SU-DHL-6 (cell line): ENCODE results near the gene ELP5.

Source experiments
- H2AFZ ChIP-seq: fragments of 200-600 bp; sonication (generic); 2 replicates; pipeline ENCODE4 v1.6.1; 2014; ENCODE audit warnings: low read depth, mild to moderate bottlenecking, moderate library complexity, mixed read lengths, antibody characterized with exemption, low read length; ENCODE audit not compliant: severe bottlenecking
- H3F3A ChIP-seq: fragments of 200-600 bp; shearing (Covaris generic); 2 replicates; pipeline ENCODE4 v1.6.0; 2016; ENCODE audit warnings: antibody characterized with exemption, mild to moderate bottlenecking; ENCODE audit not compliant: insufficient read depth
- H3K27ac ChIP-seq: fragments of 200-600 bp; sonication (generic); 2 replicates; pipeline ENCODE4 v1.5.1; 2016; ENCODE audit warnings: low read depth, mild to moderate bottlenecking, low read length, moderate library complexity, mixed read lengths
- H3K27me3 ChIP-seq: fragments of 200-600 bp; sonication (generic), shearing (Covaris generic); 2 replicates; pipeline ENCODE4 v1.6.0; 2014; ENCODE audit warnings: mild to moderate bottlenecking, low read length
- H3K36me3 ChIP-seq: fragments of 200-600 bp; sonication (generic); 2 replicates; pipeline ENCODE4 v1.6.1; 2014; ENCODE audit warnings: mild to moderate bottlenecking, low read length, mixed read lengths
- H3K4me2 ChIP-seq: fragments of 300-600, 200-600 bp; shearing (Covaris generic), sonication (generic); 2 replicates; pipeline ENCODE4 v1.6.0; 2014; ENCODE audit warnings: low read length, low read depth, mild to moderate bottlenecking; ENCODE audit not compliant: poor library complexity, severe bottlenecking
- H3K4me3 ChIP-seq: fragments of 200-600 bp; sonication (generic); 2 replicates; pipeline ENCODE4 v1.5.1; 2014; ENCODE audit warnings: antibody characterized with exemption, low read length, mild to moderate bottlenecking, mixed read lengths; ENCODE audit not compliant: insufficient read depth, poor library complexity, severe bottlenecking
- H3K79me2 ChIP-seq: fragments of 200-600 bp; sonication (generic); 2 replicates; pipeline ENCODE4 v1.6.1; 2014; ENCODE audit warnings: mild to moderate bottlenecking, low read length, moderate library complexity; ENCODE audit not compliant: insufficient read depth
- H3K9ac ChIP-seq: fragments of 200-600 bp; sonication (generic); 2 replicates; pipeline ENCODE4 v1.7.0; 2014; ENCODE audit warnings: mild to moderate bottlenecking, low read length
- H3K9me2 ChIP-seq: fragments of 200-600 bp; sonication (generic); replicated peaks from 2 replicates; pipeline ENCODE4 v1.6.1; 2014; ENCODE audit warnings: low read length; ENCODE audit not compliant: insufficient read depth
- H3K9me3 ChIP-seq: fragments of 200-600 bp; sonication (generic); 2 replicates; pipeline ENCODE4 v1.6.1; 2014; ENCODE audit warnings: low read length, mixed read lengths; ENCODE audit not compliant: insufficient read depth
- H4K20me1 ChIP-seq: fragments of 200-600 bp; sonication (generic); 2 replicates; pipeline ENCODE4 v1.6.1; 2014; ENCODE audit warnings: low read depth, mild to moderate bottlenecking, antibody characterized with exemption, low read length, moderate library complexity, mixed read lengths
- EZH2phosphoT487 ChIP-seq: fragments of 200-600 bp; sonication (generic), shearing (Covaris generic); conservative IDR thresholded peaks from 2 replicates; pipeline ENCODE4 v1.6.1; 2018; ENCODE audit warnings: mild to moderate bottlenecking, antibody characterized with exemption, low read length, moderate library complexity, mixed read lengths
- TF ChIP-seq, protein P1 (sequence below): fragments of 200-600 bp; sonication (generic); IDR thresholded peaks from one replicate; pipeline ENCODE4 v1.5.1; 2017; ENCODE audit warnings: antibody characterized with exemption, mild to moderate bottlenecking, low read length, moderate library complexity; ENCODE audit not compliant: insufficient read depth, poor library complexity, severe bottlenecking

Gene ELP5

DNA sequence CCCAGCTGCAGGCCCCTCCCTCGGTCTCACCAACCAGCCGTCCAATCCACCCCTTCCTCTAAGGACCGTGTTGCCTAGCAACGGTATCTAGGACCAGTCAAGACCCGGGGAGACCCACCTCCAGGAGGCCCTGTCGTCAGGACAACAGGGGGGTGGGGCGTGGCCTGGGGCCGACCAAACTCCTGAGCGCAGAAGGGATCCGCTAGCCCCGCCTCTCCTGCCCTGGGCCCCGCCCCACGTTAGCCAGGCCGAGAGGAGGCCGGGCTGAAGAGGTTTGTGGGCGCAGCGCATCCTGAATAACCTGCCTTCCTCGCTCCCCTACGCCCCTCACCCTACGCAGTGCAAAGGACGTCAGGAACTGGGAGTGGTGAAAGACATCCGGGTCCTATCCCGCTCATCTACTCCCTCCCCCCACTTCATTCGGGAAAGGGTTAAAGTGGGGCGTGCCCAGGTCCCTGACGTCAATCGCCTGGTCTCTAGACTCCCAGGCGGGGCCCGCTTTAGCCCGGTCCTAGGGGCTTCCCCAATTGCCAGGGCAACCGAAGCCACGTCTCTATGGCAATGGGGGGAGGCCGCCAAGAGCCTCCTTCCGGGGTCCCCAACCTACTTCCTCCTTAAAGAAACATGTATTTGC, 47.1 kb upstream of the ELP5 start:
- no peak overlapping the region for H3K27ac ChIP-seq
- peak overlapping the region; percentile 41 for H3K4me3 ChIP-seq
- peak overlapping the region; percentile 97 for H2AFZ ChIP-seq

DNA sequence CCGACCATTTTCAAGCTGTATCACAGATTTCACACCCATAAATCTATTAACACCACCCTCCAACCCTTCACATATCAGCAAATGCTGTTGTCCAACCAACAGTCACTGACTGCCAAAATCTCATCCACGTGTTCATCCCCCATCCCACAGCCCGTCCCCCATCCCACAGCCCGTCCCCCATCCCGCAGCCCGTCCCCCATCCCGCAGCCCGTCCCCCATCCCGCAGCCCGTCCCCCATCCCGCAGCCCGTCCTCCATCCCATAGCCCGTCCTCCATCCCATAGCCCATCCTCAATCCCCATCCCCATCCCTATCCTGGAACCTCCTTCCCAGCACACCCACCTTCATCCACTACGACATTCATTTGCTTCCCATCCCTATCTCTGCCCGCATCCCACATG, 46.5 kb upstream of the ELP5 start:
- peak overlapping the region; percentile 42; the same call in 1 of the 2 replicates for H3K9ac ChIP-seq
- no peaks in the 10 kb centered on the region for H3K9me2 ChIP-seq
- no peak overlapping the region for H3K27ac ChIP-seq
- no peaks in the 10 kb centered on the region for H3K9me3 ChIP-seq
- TF ChIP-seq EZH2phosphoT487: no peak
- TF ChIP-seq, protein P1, sequence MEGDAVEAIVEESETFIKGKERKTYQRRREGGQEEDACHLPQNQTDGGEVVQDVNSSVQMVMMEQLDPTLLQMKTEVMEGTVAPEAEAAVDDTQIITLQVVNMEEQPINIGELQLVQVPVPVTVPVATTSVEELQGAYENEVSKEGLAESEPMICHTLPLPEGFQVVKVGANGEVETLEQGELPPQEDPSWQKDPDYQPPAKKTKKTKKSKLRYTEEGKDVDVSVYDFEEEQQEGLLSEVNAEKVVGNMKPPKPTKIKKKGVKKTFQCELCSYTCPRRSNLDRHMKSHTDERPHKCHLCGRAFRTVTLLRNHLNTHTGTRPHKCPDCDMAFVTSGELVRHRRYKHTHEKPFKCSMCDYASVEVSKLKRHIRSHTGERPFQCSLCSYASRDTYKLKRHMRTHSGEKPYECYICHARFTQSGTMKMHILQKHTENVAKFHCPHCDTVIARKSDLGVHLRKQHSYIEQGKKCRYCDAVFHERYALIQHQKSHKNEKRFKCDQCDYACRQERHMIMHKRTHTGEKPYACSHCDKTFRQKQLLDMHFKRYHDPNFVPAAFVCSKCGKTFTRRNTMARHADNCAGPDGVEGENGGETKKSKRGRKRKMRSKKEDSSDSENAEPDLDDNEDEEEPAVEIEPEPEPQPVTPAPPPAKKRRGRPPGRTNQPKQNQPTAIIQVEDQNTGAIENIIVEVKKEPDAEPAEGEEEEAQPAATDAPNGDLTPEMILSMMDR: no peak
- no peaks in the 10 kb centered on the region for H3K79me2 ChIP-seq
- no peaks in the 10 kb centered on the region for H4K20me1 ChIP-seq
- peak overlapping the region; percentile 77 for H3K4me2 ChIP-seq
- peak overlapping the region; percentile 97 for H2AFZ ChIP-seq
- no peaks in the 10 kb centered on the region for H3K36me3 ChIP-seq
- peak overlapping the region; percentile 41 for H3K4me3 ChIP-seq
- no peaks in the 10 kb centered on the region for H3K27me3 ChIP-seq
- peaks cover 3% of the 10 kb centered on the region; the same call in 1 of the 2 replicates for H3F3A ChIP-seq

More for the DNA sequence above, 47.1 kb upstream of the ELP5 start:
- no peak for TF ChIP-seq EZH2phosphoT487
- TF ChIP-seq, protein P1: no peak
- H3K79me2 ChIP-seq: no peaks in the 10 kb centered on the region
- H3K4me2 ChIP-seq: peak overlapping the region; percentile 77
- H3K9me2 ChIP-seq: no peaks in the 10 kb centered on the region
- H3K27me3 ChIP-seq: no peaks in the 10 kb centered on the region
- peak overlapping the region; percentile 42; the same call in 1 of the 2 replicates for H3K9ac ChIP-seq
- no peaks in the 10 kb centered on the region for H3K36me3 ChIP-seq
- peaks cover 3% of the 10 kb centered on the region; the same call in 1 of the 2 replicates for H3F3A ChIP-seq
- no peaks in the 10 kb centered on the region for H3K9me3 ChIP-seq
- H4K20me1 ChIP-seq: no peaks in the 10 kb centered on the region

DNA sequence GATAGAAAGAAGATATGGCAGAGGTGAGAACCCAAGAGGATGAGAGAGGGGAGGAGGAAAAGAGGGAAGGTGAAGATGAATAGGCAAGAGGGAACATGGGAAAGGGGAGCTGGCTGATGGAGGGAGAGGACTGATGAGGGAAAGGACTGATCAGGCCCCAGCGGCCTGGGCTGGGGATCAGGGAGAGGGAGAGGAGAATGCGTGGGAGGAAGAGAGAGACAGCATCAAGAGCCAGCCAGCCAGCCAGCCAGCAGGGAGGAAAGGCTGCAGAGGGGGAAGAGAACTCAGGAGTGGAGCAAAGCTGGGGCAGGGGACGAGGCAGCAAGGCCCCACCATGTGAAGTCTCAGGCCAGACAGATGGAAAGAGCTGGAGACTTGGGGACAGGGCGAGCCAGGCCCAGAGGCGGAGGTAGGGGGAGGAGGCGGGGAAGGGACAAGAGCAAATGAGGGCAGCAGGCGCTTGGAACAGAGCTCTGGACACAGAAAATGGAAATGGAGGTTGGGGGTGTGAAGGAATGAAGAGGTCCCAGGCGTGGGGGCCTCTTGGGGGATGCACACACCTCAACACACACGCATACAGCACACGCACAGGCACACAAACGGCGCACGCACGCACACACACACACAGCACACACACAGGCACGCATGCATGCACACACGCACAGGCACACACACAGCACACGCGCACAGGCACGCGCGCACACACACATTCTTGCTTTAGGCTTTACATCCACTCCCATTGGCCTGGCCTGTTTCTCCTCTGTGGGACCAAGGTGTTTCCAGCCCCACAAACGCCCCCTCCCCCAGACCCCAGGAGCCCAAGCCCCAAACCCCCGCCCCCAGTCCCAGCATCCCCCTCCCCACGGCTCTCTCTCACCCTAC, 44.7 kb upstream of the ELP5 start:
- no peak overlapping the region for H3K9ac ChIP-seq

More for the DNA sequence above, 44.7 kb upstream of the ELP5 start:
- H4K20me1 ChIP-seq: no peaks in the 10 kb centered on the region
- no peak overlapping the region for H2AFZ ChIP-seq
- TF ChIP-seq, protein P1: no peak
- TF ChIP-seq EZH2phosphoT487: no peak
- no peak overlapping the region for H3K4me2 ChIP-seq
- H3F3A ChIP-seq: peaks cover 3% of the 10 kb centered on the region; the same call in 1 of the 2 replicates
- no peaks in the 10 kb centered on the region for H3K9me2 ChIP-seq
- no peaks in the 10 kb centered on the region for H3K9me3 ChIP-seq
- H3K27me3 ChIP-seq: no peaks in the 10 kb centered on the region
- H3K27ac ChIP-seq: no peak overlapping the region
- H3K36me3 ChIP-seq: no peaks in the 10 kb centered on the region
- no peak overlapping the region for H3K4me3 ChIP-seq
- H3K79me2 ChIP-seq: no peaks in the 10 kb centered on the region
